ENCODE measurements around the gene DMKN. TPM values are rescaled to one million over a fixed set of nuclear protein-coding genes. Genes with fewer than 3 reads are reported as not detected.
A peak's percentile ranks its signal among the peaks of the same experiment; 100 is the strongest.

Gene DMKN
- total and polyA plus RNA-seq, 2 of the 4 experiments (the other 2 are of a cell fraction): 0.36 to 2.4 TPM

GRCh38 chr19:35533822-35534392 is 20.5 kb upstream of the DMKN start:
- no peak overlapping the region for H3K27ac ChIP-seq (ENCODE audit: insufficient read depth, low read length)
- no CpG with 5 or more reads among the region's 30 CpGs for WGBS, 2 experiments (ENCODE audit: extremely low coverage in 2 of 2, insufficient read length in 1 of 2)

More at GRCh38 chr19:35533822-35534392, 20.5 kb upstream of the DMKN start:
- Histone ChIP-seq H2BK15ac (ENCODE audit: low read depth, low read length) (no peak overlapping the region), H3K27me3 (ENCODE audit: control insufficient read depth, insufficient read depth, low read length) (peaks cover 8% of the 10 kb centered on the region; the same call in 1 of the 2 replicates), H3K9ac (ENCODE audit: low read depth, low read length) (no peak overlapping the region), H3K14ac (replicated peaks; ENCODE audit: low read depth, low read length) (0 out of 2 replicates have a peak overlapping the region, but pooled peaks have one; percentile 14), H3K4me3 (ENCODE audit: insufficient read depth, low read depth, low read length) (no peak overlapping the region), H2AK5ac (ENCODE audit: low read depth, low read length) (0 out of 2 replicates have a peak overlapping the region, but pooled peaks have one; percentile 21), H4K91ac (ENCODE audit: insufficient read depth, low read depth, low read length) (no peak overlapping the region), H3K9me3 (ENCODE audit: control insufficient read depth, insufficient read depth, low read length) (no peaks in the 10 kb centered on the region), H3K79me1 (ENCODE audit: low read depth in 1 of 2, low read length in 2 of 2) (no peaks in the 10 kb centered on the region), H3K4me2 (ENCODE audit: low read depth, low read length) (peak overlapping the region; percentile 78), H4K20me1 (ENCODE audit: insufficient read depth, low read length) (no peaks in the 10 kb centered on the region), H3K36me3 (ENCODE audit: control insufficient read depth, insufficient read depth, low read length) (no peaks in the 10 kb centered on the region), H3K9me1 (ENCODE audit: insufficient read depth, low read length) (peaks cover 5% of the 10 kb centered on the region; the same call in 1 of the 2 replicates), H2BK5ac (ENCODE audit: low read depth, low read length, poor library complexity, severe bottlenecking) (no peak overlapping the region), H3K18ac (ENCODE audit: low read depth, low read length) (no peak overlapping the region), H3K56ac (ENCODE audit: extremely low read depth, insufficient read depth, low read length) (no peak overlapping the region), H4K5ac (ENCODE audit: low read depth, low read length) (no peak overlapping the region), H3K4me1 (ENCODE audit: control insufficient read depth, insufficient read depth, low read length) (peaks cover 7% of the 10 kb centered on the region; the same call in 1 of the 2 replicates), H2BK20ac (ENCODE audit: low read depth, low read length) (no peak overlapping the region), H4K8ac (ENCODE audit: low read depth in 2 of 2, low read length in 2 of 2) (peak overlapping the region in 1 of 2 experiments; percentile 41; a peak in 1 of 4 replicates), H2AK9ac (replicated peaks; ENCODE audit: low read depth, low read length, poor library complexity) (peak overlapping the region; percentile 92), H3K23ac (ENCODE audit: low read depth, low read length) (peak overlapping the region; percentile 51; the same call in 1 of the 2 replicates), H3K4ac (ENCODE audit: low read depth, low read length) (peak overlapping the region; percentile 45; the same call in 1 of the 2 replicates), H2BK120ac (ENCODE audit: low read depth, low read length) (no peak overlapping the region), H2AFZ (replicated peaks; ENCODE audit: low read length, poor library complexity) (peak overlapping the region; percentile 86)
- in situ Hi-C loops (cut with MboI; ENCODE audit: low sequenced_read_pairs): no loop called here
- ATAC-seq (ENCODE audit: low read depth) (peak; percentile 72), DNase-seq (peak; percentile 57)
- dilution Hi-C loops (cut with HindIII; ENCODE audit: low sequenced_read_pairs, unreplicated experiment): no loop called here
- POLR2A ChIA-PET (ENCODE audit: unreplicated experiment): no interaction called here
- no TSS peak for BruUV-seq (replicated peaks)
- no peak for TF ChIP-seq CTCF (conservative IDR thresholded peaks at IDR 0.05; ENCODE audit: low read depth, low read length)
- TF ChIP-seq POLR2A (IDR thresholded peaks at IDR 0.05; ENCODE audit: low read depth, low read length): no peak
- no peak for TF ChIP-seq BHLHE40 (IDR thresholded peaks at IDR 0.05; ENCODE audit: low read depth, low read length)
- no peak for TF ChIP-seq FOS (IDR thresholded peaks at IDR 0.05; ENCODE audit: low read depth, low read length)
- no peak for TF ChIP-seq RAD21 (IDR thresholded peaks at IDR 0.05; ENCODE audit: low read length)
- TF ChIP-seq CHD1 (IDR thresholded peaks at IDR 0.05; ENCODE audit: low read depth, low read length): no peak
- no peak for TF ChIP-seq MXI1 (IDR thresholded peaks at IDR 0.05; ENCODE audit: borderline replicate concordance, low read depth, low read length)
- CTCF ChIA-PET: no interaction called here
- intact Hi-C loops (cut with micrococcal nuclease): no loop called here

All from IMR-90 (cell line).